Kidney (tissue), 14 donors: ENCODE data around the gene POU2F2. TPM values are rescaled to one million over a fixed set of nuclear protein-coding genes. Genes with fewer than 3 reads are reported as not detected.

ENCODE experiments used
- DNase-seq, 5 donors: peaks; one replicate each; pipeline ENCODE4 v3.0.0-alpha.2; 2013 to 2020
- FAIRE-seq: peaks from 2 replicates; lab custom pipeline; 2012; peaks lifted over from hg19 to GRCh38; lab: Jason Lieb, UNC
- H3K27ac ChIP-seq, 2 donors: one replicate each; pipeline ENCODE4 v1.7.0; 2013; ENCODE audit warnings: low read depth in 2 of 2, low read length in 2 of 2, inconsistent platforms in 1 of 2
- H3K27me3 ChIP-seq: one replicate; pipeline ENCODE4 v1.7.1; 2013; ENCODE audit warnings: low read length, inconsistent platforms; ENCODE audit not compliant: control insufficient read depth, insufficient read depth
- H3K36me3 ChIP-seq, 3 donors: one replicate each; pipeline versions ENCODE4 v1.7.0 to v1.7.1; 2013; ENCODE audit warnings: low read length in 3 of 3, control low read depth in 1 of 3, inconsistent platforms in 1 of 3; ENCODE audit not compliant: insufficient read depth in 3 of 3, control insufficient read depth in 2 of 3
- H3K4me1 ChIP-seq, 3 donors: one replicate each; pipeline versions ENCODE4 v1.7.0 to v1.7.1; 2013; ENCODE audit warnings: low read length in 3 of 3, inconsistent platforms in 1 of 3, low read depth in 1 of 3; ENCODE audit not compliant: control insufficient read depth in 2 of 3, insufficient read depth in 2 of 3
- H3K4me3 ChIP-seq, 3 donors: one replicate each; pipeline versions ENCODE4 v1.7.0 to v1.8.1; 2013; ENCODE audit warnings: low read length in 3 of 3, control low read depth in 1 of 3, inconsistent platforms in 1 of 3
- H3K9ac ChIP-seq, 3 donors: one replicate each; pipeline versions ENCODE4 v1.7.0 to v1.7.1; 2013; ENCODE audit warnings: low read length in 3 of 3, control low read depth in 1 of 3, inconsistent platforms in 1 of 3
- H3K9me3 ChIP-seq, 3 donors: one replicate each; pipeline versions ENCODE4 v1.7.0 to v1.7.1; 2013; ENCODE audit warnings: low read length in 3 of 3, control low read depth in 1 of 3, inconsistent platforms in 1 of 3; ENCODE audit not compliant: control insufficient read depth in 2 of 3, insufficient read depth in 1 of 3
- CTCF ChIP-seq: IDR thresholded peaks from 3 replicates; pipeline ENCODE4 v1.5.1; 2012; ENCODE audit warnings: mild to moderate bottlenecking, moderate library complexity, borderline replicate concordance; ENCODE audit not compliant: insufficient read depth; ENCODE audit errors: extremely low read depth
- intact Hi-C: fragments of 100-400 bp; cut with DNase I; formaldehyde crosslinking; loops from one replicate; pipeline ENCODE4 v1.11.1; 2022
- polyA plus RNA-seq: library from polyadenylated mRNA; stranded (reverse); fragments of 350-450 nt; fragmentation: Illumina TruSeq; extraction: RNeasy Lipid Tissue Mini Kit (QIAGEN cat#74804); gene quantifications from one replicate; pipeline ENCODE4 v1.2.3, GENCODE V29; 2014; ENCODE audit warnings: low read depth, low replicate concordance; ENCODE audit not compliant: insufficient read depth
- total RNA-seq: library from RNA; stranded (reverse); fragmentation: NEBNext Ultra II Directional; extraction: Animal tissue kit (Norgen Biotek cat#: 25700); gene quantifications from one replicate; pipeline ENCODE4 v1.2.1, GENCODE V29; 2021
- donor health status: control.
- donor health status: control.
- donor health status: control.
- donor health status: control.
- donor health status: control.
- donor health status: DM: yes; HTN: yes; CAD: no.
- donor health status: Normal renal cell carcinoma (clear cell type).

Gene POU2F2
- total and polyA plus RNA-seq, 2 donors from 2014 or later, result 1.3 to 9.8 TPM

GRCh38 chr19:42152910-42153671, 20.8 kb upstream of the POU2F2 start:
- Histone ChIP-seq H3K9me3 (no peaks in the 10 kb centered on the region), H3K4me1 (no peaks in the 10 kb centered on the region), H3K9ac (no peak overlapping the region), H3K27me3 (peaks cover 2% of the 10 kb centered on the region), H3K27ac (no peak overlapping the region), H3K36me3 (no peaks in the 10 kb centered on the region), H3K4me3 (no peak overlapping the region)
- no peak for FAIRE-seq
- TF ChIP-seq CTCF, result no peak
- intact Hi-C loops, result no loop called here
- no peak for DNase-seq

- H3K27ac ChIP-seq, result no peak overlapping the region
- H3K36me3 ChIP-seq, result no peaks in the 10 kb centered on the region
- intact Hi-C loops, result no loop called here
- peaks cover 2% of the 10 kb centered on the region for H3K27me3 ChIP-seq
- DNase-seq, result no peak
- no peak overlapping the region for H3K9ac ChIP-seq
- H3K9me3 ChIP-seq, result no peaks in the 10 kb centered on the region
- TF ChIP-seq CTCF, result no peak
- no peak overlapping the region for H3K4me3 ChIP-seq
- no peak for FAIRE-seq
- H3K4me1 ChIP-seq, result no peaks in the 10 kb centered on the region
Observed at GRCh38 chr19:42151782-42152684, 19.8 kb upstream of the POU2F2 start.

GRCh38 chr19:42150911-42151361, 18.7 kb upstream of the POU2F2 start:
- DNase-seq (no peak), FAIRE-seq (no peak)
- no peak overlapping the region for H3K9ac ChIP-seq
- peaks cover 2% of the 10 kb centered on the region for H3K27me3 ChIP-seq
- TF ChIP-seq CTCF, result no peak
- H3K27ac ChIP-seq, result no peak overlapping the region
- H3K36me3 ChIP-seq, result no peaks in the 10 kb centered on the region
- no peaks in the 10 kb centered on the region for H3K4me1 ChIP-seq
- no peak overlapping the region for H3K4me3 ChIP-seq
- no peaks in the 10 kb centered on the region for H3K9me3 ChIP-seq
- intact Hi-C loops, result no loop called here
